ENCODE measurements around the gene TLE3. TPM values are rescaled to one million over a fixed set of nuclear protein-coding genes. Genes with fewer than 3 reads are reported as not detected.

TLE3 gene
- total RNA-seq, 1 donor from 2014 or later, result 32.6 TPM

DNA sequence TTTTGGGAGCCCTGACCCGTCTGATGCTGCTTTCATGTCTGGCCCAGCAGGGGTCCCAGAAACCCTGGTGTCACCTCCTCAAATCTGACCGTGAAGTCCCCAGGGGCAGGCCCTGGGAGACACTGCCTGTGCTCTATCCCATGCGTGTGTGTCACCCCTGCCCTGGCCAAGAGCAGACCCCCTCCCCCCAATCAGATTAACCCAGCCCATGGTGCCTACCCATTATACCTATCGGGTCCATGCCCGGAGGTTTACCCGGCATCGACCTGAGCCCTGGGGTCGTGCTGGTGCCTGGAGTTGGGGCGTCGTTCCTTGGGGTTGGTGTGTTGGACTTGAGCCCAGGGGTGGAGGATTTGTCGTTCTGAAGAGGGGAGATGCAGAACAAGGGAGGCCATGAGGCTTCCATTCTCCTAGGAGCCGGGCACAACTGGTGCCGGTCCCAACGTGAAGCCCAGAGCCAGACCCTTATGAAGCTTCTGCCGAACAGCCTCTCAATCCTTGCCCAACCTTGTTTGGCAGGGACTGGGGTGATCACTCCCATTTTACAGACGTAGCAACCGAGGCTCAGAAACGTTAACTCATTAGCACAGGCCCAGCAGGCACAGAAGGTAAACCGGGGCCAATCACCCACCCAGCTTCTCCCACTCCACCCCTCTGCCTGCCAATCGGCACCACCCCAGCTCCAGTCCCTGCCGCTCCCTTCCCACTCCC is 39.6 kb downstream of the TLE3 start:
- intact Hi-C loops (cut with DNase I), result no loop called here
- peak; percentile 67 for DNase-seq (ENCODE audit: low spot score)

GRCh38 chr15:70056091-70056680 is 41.5 kb downstream of the TLE3 start:
- peak; percentile 36 for DNase-seq (ENCODE audit: low spot score)
- intact Hi-C loops (cut with DNase I), result no loop called here

DNA sequence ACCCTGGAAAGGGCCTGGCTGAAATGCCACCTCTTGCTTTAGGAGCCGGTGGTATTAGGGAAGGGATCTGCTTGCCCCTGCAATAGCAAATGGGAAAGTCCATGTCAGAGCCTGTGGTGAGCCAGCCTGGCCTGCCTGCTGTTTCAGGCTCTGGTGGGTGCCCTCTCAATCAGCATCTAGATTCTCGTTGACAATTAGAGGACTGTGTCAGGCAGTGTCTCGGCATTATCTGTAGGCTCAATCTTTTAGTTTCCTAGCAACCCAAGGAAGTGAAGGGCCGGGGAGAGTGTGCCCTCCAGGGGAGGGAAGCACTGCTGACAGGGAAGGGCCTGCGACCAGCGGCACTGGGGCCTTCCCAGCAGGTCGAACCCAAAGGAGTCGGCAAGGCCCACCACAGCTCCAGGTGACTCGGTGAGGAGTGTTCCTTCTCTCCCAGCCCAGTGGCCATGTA is 42.1 kb downstream of the TLE3 start:
- peak; percentile 41 for DNase-seq (ENCODE audit: low spot score)
- intact Hi-C loops (cut with DNase I), result no loop called here

DNA sequence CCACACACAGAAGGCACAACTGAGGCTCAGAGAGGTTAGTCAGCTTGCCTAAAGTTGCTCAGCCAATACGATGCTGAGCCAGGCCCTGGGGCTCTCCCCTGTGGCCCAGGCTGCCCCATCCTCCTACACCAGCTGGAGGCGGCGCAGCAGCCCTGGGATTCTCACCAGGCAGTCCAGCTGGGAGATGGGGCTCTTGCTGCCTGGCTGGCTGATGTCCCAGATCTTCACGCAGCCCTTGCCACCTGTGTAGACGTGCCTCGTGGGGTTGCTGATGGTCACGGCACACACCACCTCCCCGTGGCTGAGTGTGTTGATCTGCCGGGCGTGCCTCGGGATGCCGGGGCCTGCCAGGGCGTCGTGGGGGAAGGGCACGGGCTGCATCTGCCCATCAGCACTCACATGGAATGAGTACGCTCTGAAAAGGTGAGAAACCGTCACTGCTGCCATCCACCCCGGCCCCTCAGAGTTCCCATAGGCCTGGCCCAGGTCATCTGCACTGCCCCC is 42.8 kb downstream of the TLE3 start:
- DNase-seq (ENCODE audit: low spot score), result peak; percentile 71

DNA sequence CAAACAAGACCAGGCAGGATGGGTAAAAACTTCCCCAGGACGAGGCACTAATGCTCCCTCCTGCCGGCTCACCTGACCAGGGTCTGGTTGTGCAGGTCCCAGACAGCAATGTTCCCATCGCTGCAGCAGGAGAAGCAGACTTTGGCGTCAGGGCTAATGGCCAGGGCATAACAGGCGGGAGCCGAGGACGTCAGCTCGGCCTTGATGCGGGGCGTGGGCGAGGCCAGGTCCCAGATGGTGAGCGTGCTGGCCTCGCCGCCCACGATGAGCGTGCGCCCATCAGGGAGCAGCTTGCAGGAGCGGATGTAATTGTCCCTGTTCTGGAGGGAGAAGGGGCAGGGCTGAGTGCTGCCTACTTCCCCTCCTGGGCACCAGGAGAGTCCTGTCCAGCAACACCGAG is 43.4 kb downstream of the TLE3 start:
- intact Hi-C loops (cut with DNase I), result no loop called here

More for the DNA sequence above, 42.8 kb downstream of the TLE3 start:
- intact Hi-C loops (cut with DNase I), result no loop called here

DNA sequence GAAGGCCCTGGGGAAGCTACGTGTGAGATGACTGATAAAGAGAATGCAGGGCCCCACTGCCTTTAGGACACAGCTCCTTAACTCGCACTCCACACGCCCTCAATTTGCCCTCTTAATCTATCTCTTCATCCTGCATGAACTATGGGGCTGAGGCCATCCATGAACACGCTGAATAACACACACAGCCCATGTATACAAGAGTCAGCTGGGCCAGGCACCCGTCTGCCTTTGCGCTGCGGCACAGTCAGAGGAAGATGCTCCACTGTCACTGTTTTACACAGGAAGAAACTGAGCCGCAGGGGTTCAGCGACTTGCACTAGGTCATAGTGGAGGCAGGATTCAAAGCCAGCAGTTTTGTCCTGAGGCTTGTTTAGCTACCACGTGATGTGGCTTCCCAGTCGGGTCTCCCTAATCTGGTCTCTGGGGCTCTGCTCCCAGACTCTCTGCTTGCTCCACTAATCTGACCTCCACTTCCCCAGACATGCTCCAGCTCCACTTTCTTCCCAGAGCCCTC is 43.9 kb downstream of the TLE3 start:
- intact Hi-C loops (cut with DNase I), result no loop called here
- peak; percentile 67 for DNase-seq (ENCODE audit: low spot score)

More for the DNA sequence above, 43.4 kb downstream of the TLE3 start:
- DNase-seq (ENCODE audit: low spot score), result peak; percentile 60

DNA sequence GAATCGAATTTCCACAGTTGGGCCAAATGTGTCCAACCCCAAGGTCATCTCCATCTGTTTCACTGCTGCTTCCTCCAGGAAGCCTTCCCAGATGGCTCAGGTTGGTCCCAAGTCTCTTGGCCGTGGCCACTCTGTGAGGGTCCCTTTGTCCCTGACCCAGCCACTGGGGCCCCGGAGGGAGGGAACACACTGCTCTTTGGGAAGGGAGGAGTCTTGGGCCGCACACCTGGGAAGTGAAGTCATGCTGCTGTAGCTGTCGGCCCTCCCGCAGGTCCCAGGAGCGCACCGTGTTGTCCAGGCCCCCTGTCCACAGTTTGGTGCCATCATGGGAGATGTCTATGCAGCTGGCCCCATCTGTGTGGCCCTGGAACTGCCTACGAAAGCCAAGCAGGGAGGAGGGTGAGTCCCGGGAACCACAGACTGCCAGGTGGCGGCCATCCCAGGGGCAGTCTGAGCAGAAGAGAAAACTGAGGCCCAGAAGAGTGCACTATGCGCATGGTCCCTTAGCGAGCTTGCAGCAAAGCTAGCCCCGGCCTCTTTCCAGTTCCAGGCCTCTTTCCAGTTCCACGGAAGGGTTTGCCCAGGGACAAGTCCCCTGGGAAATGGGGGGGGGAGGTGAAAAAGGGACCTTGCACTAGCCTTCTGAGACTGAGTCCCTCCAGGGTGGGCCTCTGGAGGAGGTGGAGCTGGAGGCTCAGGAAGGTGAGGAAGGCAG is 44.6 kb downstream of the TLE3 start:
- intact Hi-C loops (cut with DNase I), result no loop called here
- peak; percentile 53 for DNase-seq (ENCODE audit: low spot score)

- DNase-seq (ENCODE audit: low spot score), result peak; percentile 33
- intact Hi-C loops (cut with DNase I), result no loop called here
Observed at GRCh38 chr15:70051948-70052633, 45.6 kb downstream of the TLE3 start.

- peak; percentile 69 for DNase-seq (ENCODE audit: low spot score)
- intact Hi-C loops (cut with DNase I), result no loop called here
Observed at GRCh38 chr15:70050970-70051369, 46.7 kb downstream of the TLE3 start.

GRCh38 chr15:70050441-70050840 is 47.3 kb downstream of the TLE3 start:
- no peak for DNase-seq (ENCODE audit: low spot score)
- intact Hi-C loops (cut with DNase I), result no loop called here

GRCh38 chr15:70049701-70050301 is 47.9 kb downstream of the TLE3 start:
- intact Hi-C loops (cut with DNase I), result no loop called here
- peak; percentile 57 for DNase-seq (ENCODE audit: low spot score)

- intact Hi-C loops (cut with DNase I), result no loop called here
- DNase-seq (ENCODE audit: low spot score), result no peak
Observed at GRCh38 chr15:70048578-70049514, 48.9 kb downstream of the TLE3 start.

DNA sequence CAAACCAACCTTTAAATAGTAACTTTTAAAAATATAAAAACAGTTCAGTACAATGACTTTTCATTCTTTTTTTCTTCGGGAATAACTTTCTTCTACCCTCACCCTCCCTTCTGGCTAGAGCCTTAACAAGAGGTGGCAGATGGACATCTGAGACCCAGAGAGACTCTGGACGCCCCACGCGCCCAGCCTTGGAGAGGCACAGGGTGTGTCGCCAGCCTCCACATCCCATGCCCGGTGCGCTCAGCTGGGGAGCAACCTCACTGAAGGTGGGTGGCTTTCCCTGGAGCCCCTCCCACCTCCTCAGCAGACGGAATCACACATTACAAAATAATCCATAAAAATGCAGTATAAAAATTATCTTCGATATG is 49.5 kb downstream of the TLE3 start:
- peak; percentile 51 for DNase-seq (ENCODE audit: low spot score)

DNA sequence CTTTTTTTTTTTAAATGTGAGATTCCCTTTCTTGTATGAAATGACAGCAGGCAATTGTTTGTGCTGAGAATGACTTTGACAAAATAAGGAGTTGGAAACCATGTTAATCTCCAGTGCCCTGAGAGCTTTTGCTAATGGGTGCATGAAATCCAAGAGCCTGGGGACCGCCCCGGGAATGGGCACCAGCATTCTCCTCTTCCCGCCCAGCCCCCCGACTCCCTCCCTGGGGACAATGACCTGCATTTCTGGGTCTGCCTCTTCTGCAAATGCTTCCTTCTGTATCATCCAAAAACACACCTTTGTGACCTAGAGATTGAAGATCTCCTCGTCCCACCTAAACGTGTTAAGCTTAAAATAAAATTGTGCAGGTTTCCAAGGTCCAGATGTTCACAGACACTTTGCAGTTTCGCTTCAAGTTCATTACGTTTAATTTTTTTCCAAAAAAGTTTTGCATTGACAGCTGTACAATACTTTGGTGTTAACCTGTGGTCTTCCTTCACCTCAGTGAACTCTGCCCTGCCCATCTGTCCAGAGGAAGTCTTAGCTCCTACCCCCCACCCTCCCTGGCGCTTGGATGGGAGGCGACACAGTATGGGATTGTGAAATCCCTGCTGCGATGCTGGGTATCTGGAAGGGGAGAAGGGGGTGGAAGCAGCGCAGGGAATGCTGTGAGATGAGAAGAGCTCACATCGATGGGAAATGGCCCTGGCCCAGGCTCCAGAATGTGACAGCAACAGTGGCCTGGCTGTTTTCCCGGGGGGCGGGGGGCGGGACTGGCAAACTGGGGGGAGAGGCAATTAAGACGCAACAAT is 50.1 kb downstream of the TLE3 start:
- DNase-seq (ENCODE audit: low spot score), result peak; percentile 67

More for the DNA sequence above, 49.5 kb downstream of the TLE3 start:
- intact Hi-C loops (cut with DNase I), result no loop called here

GRCh38 chr15:70046679-70047369 is 50.9 kb downstream of the TLE3 start:
- peak; percentile 57 for DNase-seq (ENCODE audit: low spot score)
- intact Hi-C loops (cut with DNase I), result no loop called here

More for the DNA sequence above, 50.1 kb downstream of the TLE3 start:
- intact Hi-C loops (cut with DNase I), result no loop called here

- DNase-seq (ENCODE audit: low spot score), result peak; percentile 24
- intact Hi-C loops (cut with DNase I), result no loop called here
Observed at GRCh38 chr15:70045045-70045444, 52.7 kb downstream of the TLE3 start.

DNA sequence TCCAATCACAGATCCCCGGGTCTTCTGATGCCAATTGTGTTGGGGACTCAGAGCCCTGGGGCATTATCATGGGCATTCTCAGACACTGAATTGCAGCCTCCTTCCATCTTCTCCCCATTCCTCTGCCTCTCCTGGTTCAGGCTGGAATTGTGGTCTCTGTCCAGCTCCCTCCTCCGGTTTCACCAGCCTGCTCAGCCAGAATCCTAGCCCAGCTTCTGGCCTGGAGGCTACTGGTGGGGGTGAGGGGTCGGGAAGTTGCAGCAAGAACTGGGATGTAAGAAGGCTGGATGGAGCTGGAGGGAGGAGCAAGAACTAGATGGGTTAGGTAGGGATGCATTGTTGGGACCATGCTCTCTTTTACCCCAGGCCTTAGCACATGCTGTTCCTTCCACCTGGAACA is 53.5 kb downstream of the TLE3 start:
- peak; percentile 51 for DNase-seq (ENCODE audit: low spot score)
- intact Hi-C loops (cut with DNase I), result no loop called here
